Activated CD8-positive, alpha-beta memory T cell treated with anti-CD3 and anti-CD28 coated beads, Interleukin-2, amount 50 U/mL, for 24 hours (primary cell): ENCODE measurements around the gene ZKSCAN5.
"Not testable (repeated sequence)": the region's sequence is repeated elsewhere in the genome, so short reads cannot be mapped to it uniquely, and the experiment has no call there.

Source experiments
- DNase-seq: peaks from one replicate; pipeline ENCODE4 v3.0.0-alpha.2; 2020; ENCODE audit errors: extremely low read depth

ZKSCAN5 gene

GRCh38 chr7:99497766-99498545, 6.5 kb upstream of the ZKSCAN5 start:
- DNase-seq, result no peak

- no peak for DNase-seq
Observed at GRCh38 chr7:99498546-99498944, 5.9 kb upstream of the ZKSCAN5 start.

GRCh38 chr7:99499371-99499720, 5.1 kb upstream of the ZKSCAN5 start:
- DNase-seq, result no peak

- DNase-seq, result peak; percentile 83
Observed at GRCh38 chr7:99499721-99500636, 4.5 kb upstream of the ZKSCAN5 start, which contains the start of gene ZNF394. Gene ZNF394 (minus strand): TSS chr7:99500281. CDS start chr7:99500093, 188 bp downstream.

- DNase-seq, result no peak
Observed at GRCh38 chr7:99500637-99501009, 3.8 kb upstream of the ZKSCAN5 start.

- not testable (repeated sequence) for DNase-seq
Observed at GRCh38 chr7:99501236-99501635, 3.2 kb upstream of the ZKSCAN5 start.

GRCh38 chr7:99504281-99504602, 220 bp upstream of the ZKSCAN5 start:
- DNase-seq, result no peak

GRCh38 chr7:99505324-99505662, 831 bp downstream of the ZKSCAN5 start:
- no peak for DNase-seq

- DNase-seq, result no peak
Observed at GRCh38 chr7:99514050-99514449, 9.6 kb downstream of the ZKSCAN5 start.

- no peak for DNase-seq
Observed at GRCh38 chr7:99521399-99521798, 16.9 kb downstream of the ZKSCAN5 start.

GRCh38 chr7:99525713-99526440, 21.4 kb downstream of the ZKSCAN5 start:
- DNase-seq, result no peak

GRCh38 chr7:99531354-99531765, 26.9 kb downstream of the ZKSCAN5 start:
- no peak for DNase-seq

GRCh38 chr7:99535667-99536066, 31.2 kb downstream of the ZKSCAN5 start:
- no peak for DNase-seq

- DNase-seq, result no peak
Observed at GRCh38 chr7:99539213-99539811, 34.9 kb downstream of the ZKSCAN5 start.

GRCh38 chr7:99540542-99540941, 36.1 kb downstream of the ZKSCAN5 start:
- DNase-seq, result no peak

- no peak for DNase-seq
Observed at GRCh38 chr7:99541212-99541611, 36.8 kb downstream of the ZKSCAN5 start.

- no peak for DNase-seq
Observed at GRCh38 chr7:99543081-99543671, 38.7 kb downstream of the ZKSCAN5 start.

- DNase-seq, result no peak
Observed at GRCh38 chr7:99543916-99544315, 39.5 kb downstream of the ZKSCAN5 start.

GRCh38 chr7:99545308-99545707, 40.8 kb downstream of the ZKSCAN5 start:
- DNase-seq, result not testable (repeated sequence)

- not testable (repeated sequence) for DNase-seq
Observed at GRCh38 chr7:99549545-99549944, 45.1 kb downstream of the ZKSCAN5 start.

- no peak for DNase-seq
Observed at GRCh38 chr7:99551334-99551733, 46.9 kb downstream of the ZKSCAN5 start.
